Thyroid gland (tissue), 4 donors: ENCODE measurements around the gene DUOXA1.

Experiments
- POLR2A ChIP-seq, 2 donors: fragments of 450-650 bp; IDR thresholded peaks; one replicate each; pipeline ENCODE4 v1.6.1; 2017; ENCODE audit warnings: antibody characterized with exemption in 2 of 2, mild to moderate bottlenecking in 2 of 2, moderate library complexity in 1 of 2
- TF ChIP-seq, protein P1 (sequence below), 6 experiments: fragments of 200-600 bp in 3 of 6; fragments of 450-650 bp in 3 of 6; sonication (generic) in 3 of 6; IDR thresholded peaks; one replicate each; pipeline ENCODE4 v1.5.1; 2016 to 2019; ENCODE audit warnings: antibody characterized with exemption in 6 of 6, mild to moderate bottlenecking in 2 of 6, inconsistent platforms in 1 of 6, moderate library complexity in 1 of 6

DNA sequence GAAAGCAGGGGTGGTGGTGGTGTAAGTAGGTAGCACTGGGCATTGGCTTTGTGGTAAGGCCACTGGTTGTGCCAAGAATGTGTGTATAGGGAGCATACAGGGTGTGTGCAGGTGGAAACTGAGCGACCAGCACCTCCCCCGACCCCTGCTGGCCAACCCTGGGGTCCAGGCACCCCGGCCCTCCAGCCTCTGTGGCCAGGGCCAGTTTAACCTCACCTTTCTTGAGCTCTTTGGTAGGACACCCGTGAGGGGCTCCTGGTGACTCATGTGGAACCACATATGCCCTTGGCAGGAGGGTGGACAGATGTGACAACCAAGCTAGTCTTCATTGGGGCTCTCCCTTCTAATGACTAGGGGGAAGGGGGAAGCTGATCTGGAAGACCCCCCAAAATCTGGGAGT lies 38.6 kb upstream of the DUOXA1 start:
- TF ChIP-seq, protein P1, sequence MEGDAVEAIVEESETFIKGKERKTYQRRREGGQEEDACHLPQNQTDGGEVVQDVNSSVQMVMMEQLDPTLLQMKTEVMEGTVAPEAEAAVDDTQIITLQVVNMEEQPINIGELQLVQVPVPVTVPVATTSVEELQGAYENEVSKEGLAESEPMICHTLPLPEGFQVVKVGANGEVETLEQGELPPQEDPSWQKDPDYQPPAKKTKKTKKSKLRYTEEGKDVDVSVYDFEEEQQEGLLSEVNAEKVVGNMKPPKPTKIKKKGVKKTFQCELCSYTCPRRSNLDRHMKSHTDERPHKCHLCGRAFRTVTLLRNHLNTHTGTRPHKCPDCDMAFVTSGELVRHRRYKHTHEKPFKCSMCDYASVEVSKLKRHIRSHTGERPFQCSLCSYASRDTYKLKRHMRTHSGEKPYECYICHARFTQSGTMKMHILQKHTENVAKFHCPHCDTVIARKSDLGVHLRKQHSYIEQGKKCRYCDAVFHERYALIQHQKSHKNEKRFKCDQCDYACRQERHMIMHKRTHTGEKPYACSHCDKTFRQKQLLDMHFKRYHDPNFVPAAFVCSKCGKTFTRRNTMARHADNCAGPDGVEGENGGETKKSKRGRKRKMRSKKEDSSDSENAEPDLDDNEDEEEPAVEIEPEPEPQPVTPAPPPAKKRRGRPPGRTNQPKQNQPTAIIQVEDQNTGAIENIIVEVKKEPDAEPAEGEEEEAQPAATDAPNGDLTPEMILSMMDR (IDR thresholded peaks at IDR 0.05) = no peak
- TF ChIP-seq POLR2A (IDR thresholded peaks at IDR 0.05) = no peak
